DMS153 (cell line): ENCODE measurements around the gene KRTAP3-1.
A peak's percentile ranks its signal among the peaks of the same experiment; 100 is the strongest.
"Not testable (repeated sequence)": the region's sequence is repeated elsewhere in the genome, so short reads cannot be mapped to it uniquely, and the experiment has no call there.

ENCODE experiments used
- DNase-seq: peaks from one replicate; lab custom pipeline; 2025; lab: John Stamatoyannopoulos, UW

KRTAP3-1 gene

GRCh38 chr17:41008811-41009210 is at the start of gene KRTAP3-1:
Gene KRTAP3-1 (minus strand): TSS chr17:41009128. CDS start chr17:41009074, 54 bp downstream.
- peak; percentile 33 for DNase-seq

- no peak for DNase-seq
Measured at GRCh38 chr17:41057547-41057946, 48.6 kb upstream of the KRTAP3-1 start.

- DNase-seq: not testable (repeated sequence)
Measured at GRCh38 chr17:41055130-41055529, 46.2 kb upstream of the KRTAP3-1 start, which contains the start of gene KRTAP2-2. Gene KRTAP2-2 (minus strand): TSS chr17:41055230. CDS start chr17:41055211, 19 bp downstream.

GRCh38 chr17:41054556-41054955 is 45.6 kb upstream of the KRTAP3-1 start:
- not testable (repeated sequence) for DNase-seq

GRCh38 chr17:41054025-41054424 is 45.1 kb upstream of the KRTAP3-1 start:
- DNase-seq: no peak

GRCh38 chr17:41052566-41052965 is 43.6 kb upstream of the KRTAP3-1 start:
- no peak for DNase-seq

GRCh38 chr17:41049110-41049509 is 40.2 kb upstream of the KRTAP3-1 start:
- no peak for DNase-seq

- DNase-seq: no peak
Measured at GRCh38 chr17:41048441-41048840, 39.5 kb upstream of the KRTAP3-1 start.

GRCh38 chr17:41046735-41047465 is 38.0 kb upstream of the KRTAP3-1 start, which contains the start of gene KRTAP2-1:
Gene KRTAP2-1 (minus strand): TSS chr17:41047316. CDS start chr17:41047267, 49 bp downstream.
- not testable (repeated sequence) for DNase-seq

- no peak for DNase-seq
Measured at GRCh38 chr17:41042953-41043352, 34.0 kb upstream of the KRTAP3-1 start.

GRCh38 chr17:41040783-41041571 is 32.0 kb upstream of the KRTAP3-1 start, which contains the start of gene KRTAP1-1:
Gene KRTAP1-1 (minus strand): TSS chr17:41041450. CDS start chr17:41041397, 53 bp downstream.
- DNase-seq: not testable (repeated sequence)

- no peak for DNase-seq
Measured at GRCh38 chr17:41037853-41038350, 29.0 kb upstream of the KRTAP3-1 start.

GRCh38 chr17:41034346-41034935 is 25.5 kb upstream of the KRTAP3-1 start, which contains the start of gene KRTAP1-3:
Gene KRTAP1-3 (minus strand): TSS chr17:41034874. CDS start chr17:41034821, 53 bp downstream.
- DNase-seq: peak; percentile 36

GRCh38 chr17:41029633-41030245 is 20.8 kb upstream of the KRTAP3-1 start, which contains the start of gene KRTAP1-4:
Gene KRTAP1-4 (minus strand): TSS chr17:41030195. CDS start chr17:41030078, 117 bp downstream.
- DNase-seq: no peak

- DNase-seq: no peak
Measured at GRCh38 chr17:41026715-41027471, 18.0 kb upstream of the KRTAP3-1 start, which contains the start of gene KRTAP1-5. Gene KRTAP1-5 (minus strand): TSS chr17:41027208. CDS start chr17:41027155, 53 bp downstream.

- no peak for DNase-seq
Measured at GRCh38 chr17:41024697-41025096, 15.8 kb upstream of the KRTAP3-1 start.

- DNase-seq: no peak
Measured at GRCh38 chr17:41020336-41020735, 11.4 kb upstream of the KRTAP3-1 start.

- no peak for DNase-seq
Measured at GRCh38 chr17:41019415-41019814, 10.5 kb upstream of the KRTAP3-1 start.

- no peak for DNase-seq
Measured at GRCh38 chr17:41018541-41018940, 9.6 kb upstream of the KRTAP3-1 start.

- no peak for DNase-seq
Measured at GRCh38 chr17:41016578-41017215, 7.8 kb upstream of the KRTAP3-1 start.
